Keratinocyte (primary cell): ENCODE measurements around the gene CDAN1.

Experiments
- EZH2 ChIP-seq: IDR thresholded peaks from one replicate; pipeline ENCODE4 v1.6.1; 2012; ENCODE audit warnings: inconsistent platforms, mild to moderate bottlenecking, low read length, moderate library complexity
- TF ChIP-seq, protein P1 (sequence below), 3 experiments: IDR thresholded peaks in 1 of 3; conservative IDR thresholded peaks in 1 of 3; optimal IDR thresholded peaks in 1 of 3; 2 replicates in 2 of 3; 3 replicates in 1 of 3; pipeline versions ENCODE3 to v1.5.1; 2011; ENCODE audit warnings: low read length in 3 of 3, mild to moderate bottlenecking in 3 of 3, moderate library complexity in 2 of 3, control low read depth in 1 of 3, inconsistent platforms in 1 of 3; ENCODE audit not compliant: insufficient read depth in 2 of 3; ENCODE audit errors: extremely low read depth in 1 of 3

DNA sequence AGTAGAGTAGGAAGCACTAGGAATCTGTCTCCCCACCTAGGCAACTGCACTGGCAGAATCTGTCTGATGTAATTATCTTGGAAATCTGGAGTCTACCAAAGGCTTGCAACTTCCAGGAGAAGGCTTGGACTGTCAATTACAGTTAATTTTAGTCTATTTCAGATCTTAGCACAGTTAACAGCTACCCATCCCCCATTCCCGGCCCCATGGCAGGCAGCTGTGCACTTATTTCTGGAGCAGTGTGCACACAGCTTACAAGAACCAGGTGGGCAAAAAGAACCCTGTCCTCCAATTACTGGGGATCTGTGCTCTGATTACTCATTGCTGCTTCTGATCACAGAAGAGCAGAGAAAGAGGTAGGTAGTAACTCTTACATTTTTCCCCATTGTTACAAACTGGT, 12.3 kb upstream of the CDAN1 start:
- TF ChIP-seq, protein P1, sequence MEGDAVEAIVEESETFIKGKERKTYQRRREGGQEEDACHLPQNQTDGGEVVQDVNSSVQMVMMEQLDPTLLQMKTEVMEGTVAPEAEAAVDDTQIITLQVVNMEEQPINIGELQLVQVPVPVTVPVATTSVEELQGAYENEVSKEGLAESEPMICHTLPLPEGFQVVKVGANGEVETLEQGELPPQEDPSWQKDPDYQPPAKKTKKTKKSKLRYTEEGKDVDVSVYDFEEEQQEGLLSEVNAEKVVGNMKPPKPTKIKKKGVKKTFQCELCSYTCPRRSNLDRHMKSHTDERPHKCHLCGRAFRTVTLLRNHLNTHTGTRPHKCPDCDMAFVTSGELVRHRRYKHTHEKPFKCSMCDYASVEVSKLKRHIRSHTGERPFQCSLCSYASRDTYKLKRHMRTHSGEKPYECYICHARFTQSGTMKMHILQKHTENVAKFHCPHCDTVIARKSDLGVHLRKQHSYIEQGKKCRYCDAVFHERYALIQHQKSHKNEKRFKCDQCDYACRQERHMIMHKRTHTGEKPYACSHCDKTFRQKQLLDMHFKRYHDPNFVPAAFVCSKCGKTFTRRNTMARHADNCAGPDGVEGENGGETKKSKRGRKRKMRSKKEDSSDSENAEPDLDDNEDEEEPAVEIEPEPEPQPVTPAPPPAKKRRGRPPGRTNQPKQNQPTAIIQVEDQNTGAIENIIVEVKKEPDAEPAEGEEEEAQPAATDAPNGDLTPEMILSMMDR (optimal IDR thresholded peaks at IDR 0.05 in 1 of 3, IDR thresholded peaks at IDR 0.05 in 1 of 3, conservative IDR thresholded peaks at IDR 0.05 in 1 of 3; ENCODE audit: extremely low read depth in 1 of 3, insufficient read depth in 2 of 3, low read length in 3 of 3) = no peak
- TF ChIP-seq EZH2 = no peak
